ENCODE data around the gene COL21A1.

COL21A1 gene

GRCh38 chr6:56151609-56152224, 95.7 kb downstream of the COL21A1 start:
- no peak for DNase-seq
- in situ Hi-C loops (cut with HindIII; ENCODE audit: low pct_ligation_motif_present, low pct_unique_long_range_greater_than_20kb, low sequenced_read_pairs): no loop called here

GRCh38 chr6:56148488-56149186, 98.7 kb downstream of the COL21A1 start:
- in situ Hi-C loops (cut with HindIII; ENCODE audit: low pct_ligation_motif_present, low pct_unique_long_range_greater_than_20kb, low sequenced_read_pairs): no loop called here
- no peak for DNase-seq

GRCh38 chr6:56147766-56148165, 99.6 kb downstream of the COL21A1 start:
- in situ Hi-C loops (cut with HindIII; ENCODE audit: low pct_ligation_motif_present, low pct_unique_long_range_greater_than_20kb, low sequenced_read_pairs): no loop called here
- DNase-seq: no peak

- DNase-seq: no peak
- in situ Hi-C loops (cut with HindIII; ENCODE audit: low pct_ligation_motif_present, low pct_unique_long_range_greater_than_20kb, low sequenced_read_pairs): no loop called here
Observed at GRCh38 chr6:56146086-56146485, 101.3 kb downstream of the COL21A1 start.

GRCh38 chr6:56145616-56146015, 101.8 kb downstream of the COL21A1 start:
- no peak for DNase-seq
- in situ Hi-C loops (cut with HindIII; ENCODE audit: low pct_ligation_motif_present, low pct_unique_long_range_greater_than_20kb, low sequenced_read_pairs): no loop called here

- in situ Hi-C loops (cut with HindIII; ENCODE audit: low pct_ligation_motif_present, low pct_unique_long_range_greater_than_20kb, low sequenced_read_pairs): no loop called here
- peak; percentile 11 for DNase-seq
Observed at GRCh38 chr6:56144538-56145324, 102.6 kb downstream of the COL21A1 start.

- DNase-seq: no peak
- in situ Hi-C loops (cut with HindIII; ENCODE audit: low pct_ligation_motif_present, low pct_unique_long_range_greater_than_20kb, low sequenced_read_pairs): no loop called here
Observed at GRCh38 chr6:56143796-56144195, 103.6 kb downstream of the COL21A1 start.

- no peak for DNase-seq
- in situ Hi-C loops (cut with HindIII; ENCODE audit: low pct_ligation_motif_present, low pct_unique_long_range_greater_than_20kb, low sequenced_read_pairs): no loop called here
Observed at GRCh38 chr6:56140090-56140489, 107.3 kb downstream of the COL21A1 start.

- in situ Hi-C loops (cut with HindIII; ENCODE audit: low pct_ligation_motif_present, low pct_unique_long_range_greater_than_20kb, low sequenced_read_pairs): no loop called here
- no peak for DNase-seq
Observed at GRCh38 chr6:56115715-56116114, 131.7 kb downstream of the COL21A1 start.

GRCh38 chr6:56109149-56109548, 138.2 kb downstream of the COL21A1 start:
- no peak for DNase-seq
- in situ Hi-C loops (cut with HindIII; ENCODE audit: low pct_ligation_motif_present, low pct_unique_long_range_greater_than_20kb, low sequenced_read_pairs): no loop called here

GRCh38 chr6:56106231-56106630, 141.1 kb downstream of the COL21A1 start:
- in situ Hi-C loops (cut with HindIII; ENCODE audit: low pct_ligation_motif_present, low pct_unique_long_range_greater_than_20kb, low sequenced_read_pairs): no loop called here
- DNase-seq: no peak

- in situ Hi-C loops (cut with HindIII; ENCODE audit: low pct_ligation_motif_present, low pct_unique_long_range_greater_than_20kb, low sequenced_read_pairs): no loop called here
Observed at GRCh38 chr6:56104591-56104990, 142.8 kb downstream of the COL21A1 start.

GRCh38 chr6:56102216-56102615, 145.2 kb downstream of the COL21A1 start:
- no peak for DNase-seq
- in situ Hi-C loops (cut with HindIII; ENCODE audit: low pct_ligation_motif_present, low pct_unique_long_range_greater_than_20kb, low sequenced_read_pairs): no loop called here

More at GRCh38 chr6:56104591-56104990, 142.8 kb downstream of the COL21A1 start:
- DNase-seq: no peak

GRCh38 chr6:56101141-56101553, 146.2 kb downstream of the COL21A1 start:
- in situ Hi-C loops (cut with HindIII; ENCODE audit: low pct_ligation_motif_present, low pct_unique_long_range_greater_than_20kb, low sequenced_read_pairs): no loop called here
- peak; percentile 82 for DNase-seq

- in situ Hi-C loops (cut with HindIII; ENCODE audit: low pct_ligation_motif_present, low pct_unique_long_range_greater_than_20kb, low sequenced_read_pairs): no loop called here
- DNase-seq: no peak
Observed at GRCh38 chr6:56096946-56097621, 150.3 kb downstream of the COL21A1 start.

- no peak for DNase-seq
Observed at GRCh38 chr6:56096541-56096940, 150.8 kb downstream of the COL21A1 start.

GRCh38 chr6:56093776-56094175, 153.6 kb downstream of the COL21A1 start:
- in situ Hi-C loops (cut with HindIII; ENCODE audit: low pct_ligation_motif_present, low pct_unique_long_range_greater_than_20kb, low sequenced_read_pairs): no loop called here
- no peak for DNase-seq

More at GRCh38 chr6:56096541-56096940, 150.8 kb downstream of the COL21A1 start:
- in situ Hi-C loops (cut with HindIII; ENCODE audit: low pct_ligation_motif_present, low pct_unique_long_range_greater_than_20kb, low sequenced_read_pairs): no loop called here

GRCh38 chr6:56091159-56091869, 156.1 kb downstream of the COL21A1 start:
- in situ Hi-C loops (cut with HindIII; ENCODE audit: low pct_ligation_motif_present, low pct_unique_long_range_greater_than_20kb, low sequenced_read_pairs): no loop called here
- peak; percentile 75 for DNase-seq

All from ACHN (cell line).